GM13976 (cell line): ENCODE data around the gene DDX4.

ENCODE experiments used
- DNase-seq: peaks from one replicate; pipeline ENCODE4 v3.0.0; 2012; ENCODE audit warnings: low spot score
- in situ Hi-C: fragments of 300-500 bp; cut with MboI; formaldehyde crosslinking; loops from one replicate; pipeline ENCODE4 v1.12.0; 2022; ENCODE audit warnings: low sequenced_read_pairs, mixed read lengths, inconsistent platforms; ENCODE audit not compliant: unreplicated experiment
- TF ChIP-seq, protein P1 (sequence below): IDR thresholded peaks from 2 replicates; pipeline ENCODE4 v1.5.1; 2012; ENCODE audit warnings: borderline replicate concordance, mild to moderate bottlenecking; ENCODE audit not compliant: insufficient read depth; ENCODE audit errors: extremely low read depth, missing control alignments, control extremely low read depth

Gene DDX4

DNA sequence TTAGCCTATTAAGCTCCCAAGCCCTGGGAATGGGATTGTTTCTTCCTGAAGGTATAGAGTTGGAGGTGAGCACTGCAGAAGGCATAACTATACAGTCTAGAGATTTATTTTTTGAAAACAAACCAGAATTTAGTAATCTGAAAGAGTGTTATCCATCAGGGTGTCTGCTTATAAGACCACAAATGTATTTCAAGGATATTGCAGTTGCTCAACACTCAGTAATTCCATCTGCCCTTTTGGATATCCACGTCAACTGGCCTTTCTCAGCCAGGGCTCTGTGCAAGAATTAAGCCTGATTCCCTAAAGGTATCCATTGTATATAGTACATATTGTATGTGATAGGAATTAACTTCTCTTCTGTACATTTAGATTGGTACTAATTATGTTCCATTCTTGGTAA, 98.3 kb downstream of the DDX4 start:
- TF ChIP-seq, protein P1, sequence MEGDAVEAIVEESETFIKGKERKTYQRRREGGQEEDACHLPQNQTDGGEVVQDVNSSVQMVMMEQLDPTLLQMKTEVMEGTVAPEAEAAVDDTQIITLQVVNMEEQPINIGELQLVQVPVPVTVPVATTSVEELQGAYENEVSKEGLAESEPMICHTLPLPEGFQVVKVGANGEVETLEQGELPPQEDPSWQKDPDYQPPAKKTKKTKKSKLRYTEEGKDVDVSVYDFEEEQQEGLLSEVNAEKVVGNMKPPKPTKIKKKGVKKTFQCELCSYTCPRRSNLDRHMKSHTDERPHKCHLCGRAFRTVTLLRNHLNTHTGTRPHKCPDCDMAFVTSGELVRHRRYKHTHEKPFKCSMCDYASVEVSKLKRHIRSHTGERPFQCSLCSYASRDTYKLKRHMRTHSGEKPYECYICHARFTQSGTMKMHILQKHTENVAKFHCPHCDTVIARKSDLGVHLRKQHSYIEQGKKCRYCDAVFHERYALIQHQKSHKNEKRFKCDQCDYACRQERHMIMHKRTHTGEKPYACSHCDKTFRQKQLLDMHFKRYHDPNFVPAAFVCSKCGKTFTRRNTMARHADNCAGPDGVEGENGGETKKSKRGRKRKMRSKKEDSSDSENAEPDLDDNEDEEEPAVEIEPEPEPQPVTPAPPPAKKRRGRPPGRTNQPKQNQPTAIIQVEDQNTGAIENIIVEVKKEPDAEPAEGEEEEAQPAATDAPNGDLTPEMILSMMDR, result no peak
- in situ Hi-C loops, result no loop called here
- no peak for DNase-seq

DNA sequence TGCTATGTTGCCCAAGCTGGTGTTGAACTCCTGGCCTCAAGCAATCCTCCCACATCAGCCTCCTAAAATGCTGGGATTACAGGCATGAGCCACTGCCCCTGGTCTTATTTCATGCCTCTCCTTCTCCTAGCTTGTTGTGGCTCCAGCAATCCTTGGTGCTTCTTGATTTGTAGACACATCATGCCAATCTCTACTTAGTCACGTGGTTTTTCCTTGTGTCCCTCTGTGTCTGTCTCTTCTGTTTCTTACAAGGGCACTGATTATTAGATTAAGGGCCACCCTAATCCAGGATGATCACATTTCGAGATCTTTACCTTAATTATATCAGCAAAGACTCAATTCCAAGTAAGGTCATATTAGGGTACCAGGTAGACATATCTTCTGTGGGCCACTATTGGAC, 104.1 kb downstream of the DDX4 start:
- TF ChIP-seq, protein P1, result no peak
- in situ Hi-C loops, result no loop called here
- no peak for DNase-seq

DNA sequence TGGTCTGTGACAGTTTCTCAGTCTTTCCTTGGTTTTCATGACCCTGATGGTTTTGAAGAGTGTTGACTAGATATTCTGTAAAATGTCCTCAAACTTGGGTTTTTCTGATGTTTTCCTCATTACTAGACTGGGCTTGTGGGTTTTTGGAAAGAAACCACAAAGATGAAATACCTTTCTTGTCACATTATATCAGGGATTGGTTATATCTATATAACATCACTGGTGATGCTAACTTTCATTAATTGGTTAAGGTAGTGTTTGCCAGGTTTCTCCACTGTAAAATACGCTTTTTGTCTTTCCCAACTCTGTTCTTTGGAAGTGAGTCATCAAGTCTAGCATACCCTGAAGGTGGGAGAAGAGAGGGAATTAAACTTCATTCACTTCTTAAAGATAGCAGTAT, 110.0 kb downstream of the DDX4 start:
- in situ Hi-C loops, result no loop called here
- TF ChIP-seq, protein P1, result no peak
- DNase-seq, result no peak

DNA sequence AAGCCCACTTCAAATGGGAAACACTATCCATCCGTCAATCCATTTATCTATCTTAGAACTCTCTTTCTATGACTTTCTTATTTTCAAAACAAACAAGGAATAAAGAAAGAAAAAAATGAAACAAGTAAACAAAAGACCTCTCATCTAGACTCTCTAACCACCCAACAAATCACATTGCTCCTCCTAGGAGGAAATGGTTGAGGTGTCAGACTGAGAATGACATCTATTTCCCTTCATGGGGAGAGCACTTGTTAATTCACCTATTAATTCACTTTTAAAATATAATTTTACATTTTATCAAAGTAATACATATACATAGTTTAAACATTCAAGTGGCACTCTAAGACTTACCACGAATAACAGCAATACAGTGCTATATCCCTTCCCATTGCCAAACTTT, 110.9 kb downstream of the DDX4 start:
- no peak for DNase-seq
- in situ Hi-C loops, result no loop called here
- TF ChIP-seq, protein P1, result no peak

DNA sequence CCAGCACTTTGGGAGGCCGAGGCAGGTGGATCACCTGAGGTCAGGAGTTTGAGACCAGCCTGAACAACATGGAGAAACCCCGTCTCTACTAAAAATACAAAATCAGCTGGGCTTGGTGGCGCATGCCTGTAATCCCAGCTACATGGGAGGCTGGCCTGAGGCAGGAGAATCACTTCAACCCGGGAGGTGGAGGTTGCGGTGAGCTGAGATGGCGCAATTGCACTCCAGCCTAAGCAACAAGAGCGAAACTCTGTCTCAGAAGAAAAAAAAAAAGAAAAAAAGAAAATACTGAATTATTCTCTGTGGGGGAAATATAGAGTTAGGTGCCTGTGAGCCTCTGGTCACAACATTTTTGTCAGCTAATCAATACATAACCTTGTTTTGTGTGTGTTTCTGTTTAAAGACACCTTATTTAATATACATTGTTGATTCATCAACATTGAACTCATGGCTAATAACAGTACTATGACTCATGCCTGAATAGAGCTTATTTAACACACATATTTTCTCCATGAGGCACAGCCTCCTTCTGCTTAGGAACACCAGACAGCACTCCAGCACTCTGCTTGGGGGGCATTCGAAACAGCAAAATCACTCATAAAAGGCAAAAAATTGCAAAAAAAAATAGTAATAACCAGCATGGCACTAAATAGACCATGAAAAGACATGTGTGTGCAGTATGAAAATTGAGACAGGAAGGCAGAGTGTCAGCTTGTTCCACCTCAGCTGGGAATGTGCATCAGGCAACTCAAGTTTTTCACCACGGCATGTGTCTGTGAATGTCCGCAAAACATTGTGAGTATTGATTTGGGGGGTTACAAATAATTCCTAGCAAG, 113.2 kb downstream of the DDX4 start, which contains the start of gene IL31RA:
Gene IL31RA (plus strand): TSS at position 519 of the 836 bp plus-strand sequence. CDS start 214 bp downstream, at position 733.
- TF ChIP-seq, protein P1, result no peak
- in situ Hi-C loops, result no loop called here
- DNase-seq, result no peak

DNA sequence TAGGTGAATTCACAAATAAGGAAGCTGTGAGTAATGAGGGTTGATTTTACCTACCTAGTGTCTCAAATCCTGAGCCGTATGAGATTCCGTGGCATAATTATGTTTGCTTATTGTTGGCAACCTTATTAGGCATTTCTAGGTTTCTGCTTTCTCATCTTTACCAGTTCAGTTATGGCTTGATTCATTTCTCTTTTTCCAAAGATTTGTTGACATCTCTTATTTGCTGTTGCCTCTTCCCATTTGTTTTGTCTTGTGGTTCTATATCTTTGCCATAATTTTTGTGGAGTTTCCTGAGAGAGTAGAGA, 113.8 kb downstream of the DDX4 start:
- in situ Hi-C loops, result no loop called here
- TF ChIP-seq, protein P1, result no peak

More for the DNA sequence above, 113.8 kb downstream of the DDX4 start:
- no peak for DNase-seq
